OCI-LY3 (cell line): ENCODE data around the gene MAGEA8.

Experiments
- CTCF ChIP-seq: fragments of 200-600, 300-600 bp; sonication (generic); IDR thresholded peaks from 2 replicates; pipeline ENCODE4 v1.5.1; 2014; ENCODE audit warnings: antibody characterized with exemption, low read length, low read depth
- EZH2phosphoT487 ChIP-seq: fragments of 200-600 bp; shearing (Covaris generic); IDR thresholded peaks from 2 replicates; pipeline ENCODE4 v1.6.1; 2018; ENCODE audit warnings: antibody characterized with exemption, mixed run types, low read depth

- no peak for TF ChIP-seq EZH2phosphoT487
- no peak for TF ChIP-seq CTCF
Observed at GRCh38 chrX:149870840-149871239, 10.1 kb upstream of the MAGEA8 start.
